Thyroid gland (tissue), 4 donors: ENCODE results near the gene GAS2.

Experiments used
- CTCF ChIP-seq, 6 experiments: fragments of 200-600 bp in 3 of 6; fragments of 450-650 bp in 3 of 6; sonication (generic) in 3 of 6; IDR thresholded peaks; one replicate each; pipeline ENCODE4 v1.5.1; 2016 to 2019; ENCODE audit warnings: antibody characterized with exemption in 6 of 6, mild to moderate bottlenecking in 2 of 6, inconsistent platforms in 1 of 6, moderate library complexity in 1 of 6
- POLR2A ChIP-seq, 2 donors: fragments of 450-650 bp; IDR thresholded peaks; one replicate each; pipeline ENCODE4 v1.6.1; 2017; ENCODE audit warnings: antibody characterized with exemption in 2 of 2, mild to moderate bottlenecking in 2 of 2, moderate library complexity in 1 of 2

- TF ChIP-seq CTCF (IDR thresholded peaks at IDR 0.05) (peak in 4 of 6 experiments; percentile 15 to 38 (median 25)), POLR2A (IDR thresholded peaks at IDR 0.05) (no peak)
These were observed 41.5 kb upstream of the GAS2 start for GRCh38 chr11:22624742-22625447.
